LHCN-M2 (cell line): ENCODE data around the gene SSR3. TPM values are rescaled to one million over a fixed set of nuclear protein-coding genes. Genes with fewer than 3 reads are reported as not detected.

Experiments used
- DNase-seq: peaks from one replicate; pipeline ENCODE4 v3.0.0-alpha.2; 2012; ENCODE audit warnings: low read depth
- total RNA-seq: library from RNA; depleted of rRNA; stranded (reverse); fragments of >200 nt; gene quantifications from 2 replicates; pipeline ENCODE4 v1.2.3, GENCODE V29; 2014; rRNA removed

SSR3 gene
- total RNA-seq, 1 experiment from 2014 or later = 491 TPM

GRCh38 chr3:156491192-156491591 lies 63.7 kb downstream of the SSR3 start:
- no peak for DNase-seq

Other genes starting within 250 kb of the SSR3 start
- gene TIPARP, start 119.5 kb upstream of the SSR3 start, total RNA-seq = 89.9 and 103 TPM in 2 replicates